ENCODE measurements around the gene FBXO4.

- no peak for TF ChIP-seq CTCF (conservative IDR thresholded peaks at IDR 0.05)
- no peak for TF ChIP-seq EZH2 (IDR thresholded peaks at IDR 0.05; ENCODE audit: low read depth)
Measured at GRCh38 chr5:41878173-41878572, 46.9 kb upstream of the FBXO4 start.
